Common myeloid progenitor, CD34-positive (primary cell): ENCODE data around the gene ZNF536.

ENCODE experiments used
- CTCF ChIA-PET: fragments of 350-600 bp; sonication (Branson Sonifier 250); formaldehyde crosslinking; loops from one replicate; lab custom pipeline; 2021; ENCODE audit warnings: antibody characterized with exemption; lab: Charles Lee
- POLR2A ChIA-PET: fragments of 350-600 bp; sonication (Branson Sonifier 250); formaldehyde crosslinking; loops from one replicate; lab custom pipeline; 2021; ENCODE audit warnings: antibody characterized with exemption; lab: Charles Lee
- DNase-seq, 3 donors: peaks; one replicate each; pipeline versions ENCODE4 v3.0.0 to v3.0.0-alpha.2; 2013
- H3K27ac ChIP-seq, 2 experiments: 1 replicate in 1 of 2; 2 replicates in 1 of 2; pipeline ENCODE4 v1.7.0; 2013; ENCODE audit warnings: inconsistent platforms in 2 of 2, low read length in 2 of 2, mild to moderate bottlenecking in 2 of 2, low read depth in 1 of 2, moderate library complexity in 1 of 2; ENCODE audit not compliant: severe bottlenecking in 2 of 2, insufficient read depth in 1 of 2, poor library complexity in 1 of 2
- H3K27me3 ChIP-seq, 5 experiments: replicated peaks in 2 of 5; 1 replicate in 3 of 5; 2 replicates in 2 of 5; pipeline versions ENCODE4 v1.6.1 to v1.7.0; 2013; ENCODE audit warnings: low read length in 4 of 5, mild to moderate bottlenecking in 2 of 5, moderate library complexity in 2 of 5, inconsistent platforms in 1 of 5; ENCODE audit not compliant: insufficient read depth in 5 of 5, control insufficient read depth in 4 of 5
- H3K36me3 ChIP-seq, 4 experiments: 1 replicate in 2 of 4; 2 replicates in 2 of 4; pipeline versions ENCODE4 v1.6.1 to v1.7.0; 2013; ENCODE audit warnings: low read length in 3 of 4, control low read depth in 1 of 4, mild to moderate bottlenecking in 1 of 4; ENCODE audit not compliant: control insufficient read depth in 4 of 4, insufficient read depth in 4 of 4
- H3K4me1 ChIP-seq, 4 experiments: 1 replicate in 3 of 4; 2 replicates in 1 of 4; pipeline versions ENCODE4 v1.6.1 to v1.7.1; 2013; ENCODE audit warnings: low read length in 3 of 4, mild to moderate bottlenecking in 3 of 4, control low read depth in 1 of 4, inconsistent platforms in 1 of 4, moderate library complexity in 1 of 4; ENCODE audit not compliant: control insufficient read depth in 4 of 4, insufficient read depth in 4 of 4; ENCODE audit errors: control extremely low read depth in 1 of 4
- H3K4me3 ChIP-seq, 7 experiments: 1 replicate in 4 of 7; 2 replicates in 3 of 7; pipeline versions ENCODE4 v1.5.1 to v1.7.0; 2013; ENCODE audit warnings: mild to moderate bottlenecking in 7 of 7, low read length in 6 of 7, moderate library complexity in 6 of 7, inconsistent platforms in 2 of 7, low read depth in 2 of 7, control low read depth in 1 of 7; ENCODE audit not compliant: insufficient read depth in 4 of 7, control insufficient read depth in 1 of 7; ENCODE audit errors: extremely low read depth in 1 of 7
- H3K9me3 ChIP-seq, 5 experiments: 1 replicate in 4 of 5; 2 replicates in 1 of 5; pipeline versions ENCODE4 v1.6.1 to v1.7.1; 2013; ENCODE audit warnings: low read length in 4 of 5, mild to moderate bottlenecking in 2 of 5, inconsistent platforms in 1 of 5, low read depth in 1 of 5, moderate library complexity in 1 of 5; ENCODE audit not compliant: control insufficient read depth in 4 of 5, insufficient read depth in 2 of 5; ENCODE audit errors: control extremely low read depth in 1 of 5
- WGBS: methylation state at CpG from one replicate; pipeline ENCODE4 v1.1.5; 2013; ENCODE audit not compliant: insufficient coverage; 5-methylcytosine and 5-hydroxymethylcytosine counted together

ZNF536 gene

GRCh38 chr19:30562981-30563380, 190.8 kb downstream of the ZNF536 start:
- Histone ChIP-seq H3K9me3 (no peaks in the 10 kb centered on the region), H3K36me3 (no peaks in the 10 kb centered on the region), H3K27ac (no peak overlapping the region), H3K4me3 (no peak overlapping the region), H3K27me3 (peaks cover 0 to 19% (median 4%) of the 10 kb centered on the region in 5 experiments), H3K4me1 (no peaks in the 10 kb centered on the region)
- CTCF ChIA-PET: no interaction called here
- POLR2A ChIA-PET: no interaction called here
- DNase-seq: no peak
- 91% methylated on average over 8 of the region's 8 CpGs for WGBS

GRCh38 chr19:30563691-30564090, 191.5 kb downstream of the ZNF536 start:
- no CpG with 5 or more reads among the region's 3 CpGs for WGBS
- H3K4me1 ChIP-seq: no peaks in the 10 kb centered on the region
- H3K27me3 ChIP-seq: peaks cover 0 to 19% (median 6%) of the 10 kb centered on the region in 5 experiments
- H3K27ac ChIP-seq: no peak overlapping the region
- no peak for DNase-seq
- POLR2A ChIA-PET: no interaction called here
- no peak overlapping the region for H3K4me3 ChIP-seq
- no peaks in the 10 kb centered on the region for H3K36me3 ChIP-seq
- CTCF ChIA-PET: no interaction called here
- peaks cover 0 to 2% (median 0%) of the 10 kb centered on the region in 5 experiments for H3K9me3 ChIP-seq

GRCh38 chr19:30564551-30565011, 192.4 kb downstream of the ZNF536 start:
- Histone ChIP-seq H3K27ac (no peak overlapping the region), H3K27me3 (peaks cover 0 to 19% (median 7%) of the 10 kb centered on the region in 5 experiments), H3K9me3 (peaks cover 0 to 2% (median 0%) of the 10 kb centered on the region in 5 experiments), H3K4me3 (no peak overlapping the region), H3K4me1 (no peaks in the 10 kb centered on the region), H3K36me3 (no peaks in the 10 kb centered on the region)
- CTCF ChIA-PET: interaction anchor here (0.6 kb wide), 1 partner anchor 39 kb away, joined by 3 read pairs; no protein-coding TSS in a partner anchor
- DNase-seq: no peak
- POLR2A ChIA-PET: no interaction called here
- whole genome bisulfite sequencing: 79% methylated on average over 10 of the region's 11 CpGs

- H3K36me3 ChIP-seq: no peaks in the 10 kb centered on the region
- peaks cover 0 to 13% (median 6%) of the 10 kb centered on the region in 5 experiments for H3K27me3 ChIP-seq
- peaks cover 0 to 2% (median 0%) of the 10 kb centered on the region in 5 experiments for H3K9me3 ChIP-seq
- H3K4me3 ChIP-seq: no peak overlapping the region
- no peaks in the 10 kb centered on the region for H3K4me1 ChIP-seq
- DNase-seq: no peak
- H3K27ac ChIP-seq: no peak overlapping the region
- POLR2A ChIA-PET: no interaction called here
- CTCF ChIA-PET: interaction anchor here (0.7 kb wide), 1 partner anchor 10 kb away, joined by 3 read pairs; no protein-coding TSS in a partner anchor
- WGBS: 86% methylated on average over 2 of the region's 5 CpGs
These were observed 193.5 kb downstream of the ZNF536 start for GRCh38 chr19:30565636-30566035.

- ChIA-PET CTCF (no interaction called here), POLR2A (no interaction called here)
- H3K4me1 ChIP-seq: no peaks in the 10 kb centered on the region
- H3K9me3 ChIP-seq: peaks cover 0 to 2% (median 0%) of the 10 kb centered on the region in 5 experiments
- H3K4me3 ChIP-seq: no peak overlapping the region
- H3K27me3 ChIP-seq: peaks cover 0 to 7% (median 2%) of the 10 kb centered on the region in 5 experiments
- H3K36me3 ChIP-seq: no peaks in the 10 kb centered on the region
- 97% methylated on average over 17 of the region's 22 CpGs for WGBS
- DNase-seq: no peak
- H3K27ac ChIP-seq: no peak overlapping the region
These were observed 194.7 kb downstream of the ZNF536 start for GRCh38 chr19:30566681-30567420.

- CTCF ChIA-PET: no interaction called here
- H3K9me3 ChIP-seq: peaks cover 0 to 2% (median 0%) of the 10 kb centered on the region in 5 experiments
- POLR2A ChIA-PET: interaction anchor here (0.6 kb wide), 1 partner anchor 40 kb away, joined by 4 read pairs; no protein-coding TSS in a partner anchor
- 95% methylated on average over 7 of the region's 15 CpGs for WGBS
- no peaks in the 10 kb centered on the region for H3K4me1 ChIP-seq
- H3K27ac ChIP-seq: no peak overlapping the region
- peaks cover 0 to 6% (median 2%) of the 10 kb centered on the region in 5 experiments for H3K27me3 ChIP-seq
- DNase-seq: no peak
- H3K36me3 ChIP-seq: no peaks in the 10 kb centered on the region
- no peak overlapping the region for H3K4me3 ChIP-seq
These were observed 195.5 kb downstream of the ZNF536 start for GRCh38 chr19:30567536-30568232.

GRCh38 chr19:30570194-30570593, 198.0 kb downstream of the ZNF536 start:
- Histone ChIP-seq H3K27me3 (peaks cover 0 to 3% (median 0%) of the 10 kb centered on the region in 5 experiments), H3K27ac (no peak overlapping the region), H3K36me3 (no peaks in the 10 kb centered on the region), H3K4me3 (no peak overlapping the region), H3K9me3 (peaks cover 0 to 2% (median 0%) of the 10 kb centered on the region in 5 experiments), H3K4me1 (no peaks in the 10 kb centered on the region)
- 95% methylated on average over 12 of the region's 14 CpGs for WGBS
- ChIA-PET POLR2A (no interaction called here), CTCF (no interaction called here)
- no peak for DNase-seq
